Mesenchymal stem cell (in vitro differentiated cells and primary cell): ENCODE measurements around the gene TOMM20.
"Not testable (repeated sequence)": the region's sequence is repeated elsewhere in the genome, so short reads cannot be mapped to it uniquely, and the experiment has no call there.

Source experiments
- DNase-seq: peaks from one replicate; pipeline ENCODE4 v3.0.0-alpha.2; 2013
- H2AFZ ChIP-seq: one replicate; pipeline ENCODE4 v1.6.1; 2013; ENCODE audit warnings: low read depth, mild to moderate bottlenecking, control low read depth, inconsistent platforms, low read length, moderate library complexity
- H2AK5ac ChIP-seq: 2 replicates; pipeline ENCODE4 v1.6.1; 2013; ENCODE audit warnings: low read length, moderate library complexity, mild to moderate bottlenecking, inconsistent platforms; ENCODE audit not compliant: severe bottlenecking
- H2BK120ac ChIP-seq: one replicate; pipeline ENCODE4 v1.6.1; 2013; ENCODE audit warnings: low read depth, mild to moderate bottlenecking, inconsistent platforms, low read length, moderate library complexity
- H2BK12ac ChIP-seq, 2 experiments: one replicate each; pipeline ENCODE4 v1.6.1; 2013; ENCODE audit warnings: inconsistent platforms in 2 of 2, low read length in 2 of 2, mild to moderate bottlenecking in 2 of 2, moderate library complexity in 2 of 2, control low read depth in 1 of 2
- H2BK15ac ChIP-seq: one replicate; pipeline ENCODE4 v1.6.1; 2013; ENCODE audit warnings: mild to moderate bottlenecking, low read depth, inconsistent platforms; ENCODE audit not compliant: poor library complexity, severe bottlenecking
- H2BK5ac ChIP-seq: 2 replicates; pipeline ENCODE4 v1.6.1; 2013; ENCODE audit warnings: low read depth, mild to moderate bottlenecking, low read length, control low read depth, inconsistent platforms; ENCODE audit not compliant: poor library complexity, severe bottlenecking
- H3K14ac ChIP-seq, 2 experiments: one replicate each; pipeline ENCODE4 v1.6.1; 2013; ENCODE audit warnings: inconsistent platforms in 2 of 2, low read length in 2 of 2, control low read depth in 1 of 2, mild to moderate bottlenecking in 1 of 2, moderate library complexity in 1 of 2
- H3K18ac ChIP-seq, 2 experiments: one replicate each; pipeline ENCODE4 v1.6.1; 2013; ENCODE audit warnings: inconsistent platforms in 2 of 2, low read length in 2 of 2, control low read depth in 1 of 2, low read depth in 1 of 2, mild to moderate bottlenecking in 1 of 2
- H3K23ac ChIP-seq, 2 experiments: one replicate each; pipeline ENCODE4 v1.6.1; 2013; ENCODE audit warnings: inconsistent platforms in 2 of 2, low read length in 2 of 2, mild to moderate bottlenecking in 2 of 2, moderate library complexity in 2 of 2, control low read depth in 1 of 2
- H3K27ac ChIP-seq: 2 replicates; pipeline ENCODE4 v1.5.1; 2013; ENCODE audit warnings: mild to moderate bottlenecking, moderate library complexity, low read length, control low read depth, inconsistent platforms; ENCODE audit not compliant: poor library complexity, severe bottlenecking
- H3K27me3 ChIP-seq, 2 experiments: 2 replicates each; pipeline versions ENCODE4 v1.6.1 to v1.7.0; 2013; ENCODE audit warnings: low read length in 2 of 2, mild to moderate bottlenecking in 2 of 2, moderate library complexity in 2 of 2, control low read depth in 1 of 2, inconsistent platforms in 1 of 2; ENCODE audit not compliant: control insufficient read depth in 1 of 2, insufficient read depth in 1 of 2
- H3K36me3 ChIP-seq, 2 experiments: 2 replicates each; pipeline versions ENCODE4 v1.6.1 to v1.7.0; 2013; ENCODE audit warnings: low read length in 2 of 2, control low read depth in 1 of 2, inconsistent platforms in 1 of 2, low read depth in 1 of 2, mild to moderate bottlenecking in 1 of 2; ENCODE audit not compliant: insufficient read depth in 2 of 2, control insufficient read depth in 1 of 2
- H3K4ac ChIP-seq, 2 experiments: one replicate each; pipeline ENCODE4 v1.6.1; 2013; ENCODE audit warnings: inconsistent platforms in 2 of 2, low read length in 2 of 2, mild to moderate bottlenecking in 2 of 2, moderate library complexity in 2 of 2, control low read depth in 1 of 2, low read depth in 1 of 2
- H3K4me1 ChIP-seq: 2 replicates; pipeline ENCODE4 v1.6.1; 2013; ENCODE audit warnings: low read depth, low read length, control low read depth; ENCODE audit not compliant: control insufficient read depth, insufficient read depth
- H3K4me2 ChIP-seq: 2 replicates; pipeline ENCODE4 v1.6.1; 2013; ENCODE audit warnings: low read length, mild to moderate bottlenecking, inconsistent platforms; ENCODE audit not compliant: poor library complexity, severe bottlenecking
- H3K4me3 ChIP-seq, 2 experiments: 2 replicates each; pipeline versions ENCODE4 v1.5.1 to v1.7.0; 2013; ENCODE audit warnings: low read length in 2 of 2, mild to moderate bottlenecking in 2 of 2, control low read depth in 1 of 2, low read depth in 1 of 2; ENCODE audit not compliant: insufficient read depth in 1 of 2
- H3K79me1 ChIP-seq: replicated peaks from 2 replicates; pipeline ENCODE4 v1.6.1; 2013; ENCODE audit warnings: mild to moderate bottlenecking, control low read depth, low read length, inconsistent platforms; ENCODE audit not compliant: poor library complexity, severe bottlenecking
- H3K9ac ChIP-seq: 2 replicates; pipeline ENCODE4 v1.7.0; 2013; ENCODE audit warnings: mild to moderate bottlenecking, low read length, moderate library complexity
- H3K9me3 ChIP-seq: 2 replicates; pipeline ENCODE4 v1.7.0; 2013; ENCODE audit warnings: mild to moderate bottlenecking, low read length; ENCODE audit not compliant: control insufficient read depth
- H4K8ac ChIP-seq: one replicate; pipeline ENCODE4 v1.6.1; 2013; ENCODE audit warnings: inconsistent platforms, mild to moderate bottlenecking, low read length, moderate library complexity
- H4K91ac ChIP-seq: one replicate; pipeline ENCODE4 v1.6.1; 2013; ENCODE audit warnings: mild to moderate bottlenecking, low read length, inconsistent platforms
- WGBS: methylation state at CpG from one replicate; pipeline ENCODE4 v1.1.7; 2013; ENCODE audit warnings: mixed read lengths; 5-methylcytosine and 5-hydroxymethylcytosine counted together

Gene TOMM20

GRCh38 chr1:235093696-235094592 lies 34.7 kb downstream of the TOMM20 start:
- H2AK5ac ChIP-seq, result no peak overlapping the region
- H3K18ac ChIP-seq, result peak overlapping the region in 1 of 2 experiments; percentile 14
- H2BK12ac ChIP-seq, result peak overlapping the region; percentile 30 to 40
- no peak overlapping the region for H2BK120ac ChIP-seq
- H3K27me3 ChIP-seq, result no peaks in the 10 kb centered on the region
- H3K4me1 ChIP-seq, result peaks cover 14% of the 10 kb centered on the region
- H3K9me3 ChIP-seq, result no peaks in the 10 kb centered on the region
- no peak overlapping the region for H3K27ac ChIP-seq
- H4K91ac ChIP-seq, result peak overlapping the region; percentile 84
- no peak overlapping the region for H3K14ac ChIP-seq
- peak overlapping the region in 1 of 2 experiments; percentile 76 for H3K4ac ChIP-seq
- H3K9ac ChIP-seq, result peak overlapping the region; percentile 76
- no peak overlapping the region for H2AFZ ChIP-seq
- H3K4me2 ChIP-seq, result peak overlapping the region; percentile 30
- H3K23ac ChIP-seq, result no peak overlapping the region
- no peaks in the 10 kb centered on the region for H3K79me1 ChIP-seq
- H4K8ac ChIP-seq, result peak overlapping the region; percentile 70
- no peak overlapping the region for H2BK15ac ChIP-seq
- 35% methylated on average over 24 of the region's 24 CpGs for WGBS
- peak; percentile 63 for DNase-seq
- H3K4me3 ChIP-seq, result peak overlapping the region in 1 of 2 experiments; percentile 62
- H2BK5ac ChIP-seq, result no peak overlapping the region
- no peaks in the 10 kb centered on the region for H3K36me3 ChIP-seq

DNA sequence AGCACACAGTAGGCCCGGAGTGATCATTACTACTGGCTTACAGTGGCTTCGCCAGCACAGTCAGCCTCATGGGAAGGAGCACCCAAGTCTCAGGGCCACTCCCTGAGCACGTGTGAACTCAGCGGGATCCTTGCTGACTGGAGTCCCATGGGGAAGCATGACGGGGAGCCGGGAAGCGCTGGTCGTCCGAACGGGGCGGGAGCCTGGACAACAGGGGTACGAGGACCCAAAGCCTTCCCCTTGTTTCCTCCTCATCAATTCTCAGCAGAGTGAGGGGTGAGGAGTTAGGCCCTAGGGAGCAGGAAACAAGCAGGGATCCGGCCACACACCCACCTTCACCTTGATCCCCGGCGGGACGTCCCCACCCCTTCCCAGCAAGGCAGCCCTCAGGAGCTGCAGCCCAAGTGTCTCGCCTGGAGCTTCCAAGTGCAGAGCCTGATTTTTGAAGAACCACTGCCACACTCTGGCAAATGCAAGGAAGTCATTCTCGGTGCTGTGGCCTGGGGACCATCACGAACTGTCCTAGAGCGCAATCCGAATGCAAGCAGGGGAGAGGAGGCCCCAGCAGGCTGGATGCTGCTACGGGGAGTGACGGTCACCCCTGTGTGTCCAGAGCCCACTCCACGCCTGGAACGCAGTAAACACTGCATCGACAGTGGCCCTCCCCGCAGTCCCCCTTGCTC lies 35.5 kb downstream of the TOMM20 start:
- peak overlapping the region; percentile 14 to 54 for H3K18ac ChIP-seq
- H3K4me1 ChIP-seq, result peaks cover 14% of the 10 kb centered on the region
- peak overlapping the region; percentile 30 for H3K4me2 ChIP-seq
- peak overlapping the region; percentile 76 for H3K9ac ChIP-seq
- no peaks in the 10 kb centered on the region for H3K27me3 ChIP-seq
- H3K9me3 ChIP-seq, result no peaks in the 10 kb centered on the region
- H2BK12ac ChIP-seq, result peak overlapping the region; percentile 28 to 86
- H4K91ac ChIP-seq, result peak overlapping the region; percentile 84
- peak overlapping the region in 1 of 2 experiments; percentile 62 for H3K4me3 ChIP-seq
- H2BK120ac ChIP-seq, result no peak overlapping the region
- H3K14ac ChIP-seq, result peak overlapping the region in 1 of 2 experiments; percentile 92
- H3K79me1 ChIP-seq, result no peaks in the 10 kb centered on the region
- peak overlapping the region; percentile 29 for H2AFZ ChIP-seq
- peak; percentile 71 for DNase-seq
- H3K23ac ChIP-seq, result no peak overlapping the region
- peak overlapping the region; percentile 70 for H4K8ac ChIP-seq
- peak overlapping the region in 1 of 2 experiments; percentile 32 for H3K4ac ChIP-seq
- WGBS, result 51% methylated on average over 22 of the region's 27 CpGs
- H3K36me3 ChIP-seq, result no peaks in the 10 kb centered on the region
- no peak overlapping the region for H3K27ac ChIP-seq
- no peak overlapping the region for H2AK5ac ChIP-seq
- H2BK15ac ChIP-seq, result peak overlapping the region; percentile 92
- H2BK5ac ChIP-seq, result no peak overlapping the region

DNA sequence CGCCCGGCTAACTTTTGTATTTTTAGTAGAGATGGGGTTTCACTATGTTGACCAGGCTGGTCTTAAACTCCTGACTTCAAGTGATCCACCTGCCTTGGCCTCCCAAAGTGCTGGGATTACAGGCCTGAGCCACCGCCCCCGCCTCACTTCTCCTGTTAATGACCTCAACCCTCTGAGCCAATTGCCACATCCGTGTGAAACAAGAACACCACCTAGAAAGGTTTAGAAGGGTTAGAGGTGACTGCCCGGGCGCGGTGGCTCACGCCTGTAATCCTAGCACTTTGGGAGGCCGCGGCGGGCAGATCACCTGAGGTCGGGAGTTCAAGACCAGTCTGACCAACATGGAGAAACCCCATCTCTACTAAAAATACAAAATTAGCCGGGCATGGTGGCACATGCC lies 36.2 kb downstream of the TOMM20 start:
- H3K79me1 ChIP-seq, H3K14ac ChIP-seq, H2BK5ac ChIP-seq, H4K8ac ChIP-seq, H2BK12ac ChIP-seq, H3K9me3 ChIP-seq, H3K27me3 ChIP-seq, H2AK5ac ChIP-seq, H3K27ac ChIP-seq, H3K18ac ChIP-seq, H2AFZ ChIP-seq, H3K23ac ChIP-seq, H3K4me2 ChIP-seq, H4K91ac ChIP-seq, H3K9ac ChIP-seq, H2BK120ac ChIP-seq, H3K4me3 ChIP-seq, DNase-seq, H2BK15ac ChIP-seq, H3K4ac ChIP-seq, H3K36me3 ChIP-seq: not testable (repeated sequence)
- 96% methylated on average over 12 of the region's 14 CpGs for WGBS
- peaks cover 14% of the 10 kb centered on the region for H3K4me1 ChIP-seq

- not testable (repeated sequence) for H3K27me3 ChIP-seq
These were observed 36.6 kb downstream of the TOMM20 start for GRCh38 chr1:235092045-235092406.

More at GRCh38 chr1:235092045-235092406, 36.6 kb downstream of the TOMM20 start:
- H3K18ac ChIP-seq, DNase-seq, H2BK15ac ChIP-seq, H3K4me2 ChIP-seq, H3K23ac ChIP-seq, H2BK120ac ChIP-seq, H3K4ac ChIP-seq, H3K27ac ChIP-seq, H3K79me1 ChIP-seq, H2BK12ac ChIP-seq, H3K9ac ChIP-seq, H3K14ac ChIP-seq, H3K36me3 ChIP-seq, H3K9me3 ChIP-seq, H4K8ac ChIP-seq, H4K91ac ChIP-seq, H2BK5ac ChIP-seq, H2AFZ ChIP-seq, H2AK5ac ChIP-seq, H3K4me3 ChIP-seq: not testable (repeated sequence)
- H3K4me1 ChIP-seq, result peaks cover 14% of the 10 kb centered on the region
- WGBS, result 100% methylated on average over 5 of the region's 8 CpGs
